AG04449 (cell line): Measurements from ENCODE around the gene P2RY6.
"Not testable (repeated sequence)": the region's sequence is repeated elsewhere in the genome, so short reads cannot be mapped to it uniquely, and the experiment has no call there.

ENCODE experiments used
- CTCF ChIA-PET: fragments of 350-600 bp; formaldehyde crosslinking; extraction: SDS; loops from one replicate; lab custom pipeline; 2021; ENCODE audit warnings: antibody characterized with exemption; lab: Yijun Ruan, JAX
- POLR2A ChIA-PET: fragments of 400-600, 350-600 bp; formaldehyde crosslinking; extraction: SDS; loops from one replicate; lab custom pipeline; 2020; ENCODE audit warnings: antibody characterized with exemption, inconsistent platforms; lab: Yijun Ruan, JAX
- DNase-seq: peaks from one replicate; pipeline ENCODE4 v3.0.0-alpha.2; 2010; ENCODE audit warnings: low read depth, low spot score
- H3K4me3 ChIP-seq: 2 replicates; pipeline ENCODE4 v1.5.1; 2011; ENCODE audit warnings: low read depth, mild to moderate bottlenecking, control low read depth, low read length
- TF ChIP-seq, protein P1 (sequence below): IDR thresholded peaks from one replicate; pipeline ENCODE4 v1.5.1; 2011; ENCODE audit warnings: mild to moderate bottlenecking, moderate library complexity, low read length, control low read depth, inconsistent platforms; ENCODE audit not compliant: insufficient read depth; ENCODE audit errors: missing control alignments

Gene P2RY6

DNA sequence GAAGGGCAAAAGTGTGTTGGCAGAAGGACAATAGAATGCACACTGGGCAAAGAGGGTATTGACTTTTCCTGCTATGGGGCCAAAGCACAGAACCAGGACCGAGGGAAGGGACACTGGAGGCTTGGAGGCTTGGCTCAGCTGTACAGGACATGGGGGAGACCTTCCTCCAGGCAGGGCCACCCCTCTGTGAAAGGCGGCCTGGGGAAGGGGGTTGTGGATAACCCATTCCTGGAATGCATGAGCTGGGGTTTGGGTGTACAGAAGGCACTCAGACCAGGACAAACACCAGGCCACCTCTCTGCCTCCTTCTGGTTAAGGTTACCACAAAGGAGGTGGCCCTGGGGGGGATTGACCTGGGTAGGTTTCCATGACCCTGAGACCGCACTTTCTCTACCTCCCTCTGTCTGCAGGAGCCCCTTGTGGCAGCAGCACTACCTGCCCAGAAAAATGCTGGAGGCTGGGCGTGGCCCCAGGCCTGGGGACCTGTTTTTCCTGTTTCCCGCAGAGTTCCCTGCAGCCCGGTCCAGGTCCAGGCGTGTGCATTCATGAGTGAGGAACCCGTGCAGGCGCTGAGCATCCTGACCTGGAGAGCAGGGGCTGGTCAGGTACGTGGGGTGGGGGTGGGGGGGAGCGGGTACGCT is 44.4 kb upstream of the P2RY6 start:
- TF ChIP-seq, protein P1, sequence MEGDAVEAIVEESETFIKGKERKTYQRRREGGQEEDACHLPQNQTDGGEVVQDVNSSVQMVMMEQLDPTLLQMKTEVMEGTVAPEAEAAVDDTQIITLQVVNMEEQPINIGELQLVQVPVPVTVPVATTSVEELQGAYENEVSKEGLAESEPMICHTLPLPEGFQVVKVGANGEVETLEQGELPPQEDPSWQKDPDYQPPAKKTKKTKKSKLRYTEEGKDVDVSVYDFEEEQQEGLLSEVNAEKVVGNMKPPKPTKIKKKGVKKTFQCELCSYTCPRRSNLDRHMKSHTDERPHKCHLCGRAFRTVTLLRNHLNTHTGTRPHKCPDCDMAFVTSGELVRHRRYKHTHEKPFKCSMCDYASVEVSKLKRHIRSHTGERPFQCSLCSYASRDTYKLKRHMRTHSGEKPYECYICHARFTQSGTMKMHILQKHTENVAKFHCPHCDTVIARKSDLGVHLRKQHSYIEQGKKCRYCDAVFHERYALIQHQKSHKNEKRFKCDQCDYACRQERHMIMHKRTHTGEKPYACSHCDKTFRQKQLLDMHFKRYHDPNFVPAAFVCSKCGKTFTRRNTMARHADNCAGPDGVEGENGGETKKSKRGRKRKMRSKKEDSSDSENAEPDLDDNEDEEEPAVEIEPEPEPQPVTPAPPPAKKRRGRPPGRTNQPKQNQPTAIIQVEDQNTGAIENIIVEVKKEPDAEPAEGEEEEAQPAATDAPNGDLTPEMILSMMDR, result no peak
- ChIA-PET POLR2A (no interaction called here), CTCF (interaction anchor here (1.0 to 10.3 kb wide), 2 partner anchors 17 to 68 kb away, joined by 3 to 82 read pairs; no protein-coding TSS in a partner anchor)
- DNase-seq, result no peak
- H3K4me3 ChIP-seq, result no peak overlapping the region

DNA sequence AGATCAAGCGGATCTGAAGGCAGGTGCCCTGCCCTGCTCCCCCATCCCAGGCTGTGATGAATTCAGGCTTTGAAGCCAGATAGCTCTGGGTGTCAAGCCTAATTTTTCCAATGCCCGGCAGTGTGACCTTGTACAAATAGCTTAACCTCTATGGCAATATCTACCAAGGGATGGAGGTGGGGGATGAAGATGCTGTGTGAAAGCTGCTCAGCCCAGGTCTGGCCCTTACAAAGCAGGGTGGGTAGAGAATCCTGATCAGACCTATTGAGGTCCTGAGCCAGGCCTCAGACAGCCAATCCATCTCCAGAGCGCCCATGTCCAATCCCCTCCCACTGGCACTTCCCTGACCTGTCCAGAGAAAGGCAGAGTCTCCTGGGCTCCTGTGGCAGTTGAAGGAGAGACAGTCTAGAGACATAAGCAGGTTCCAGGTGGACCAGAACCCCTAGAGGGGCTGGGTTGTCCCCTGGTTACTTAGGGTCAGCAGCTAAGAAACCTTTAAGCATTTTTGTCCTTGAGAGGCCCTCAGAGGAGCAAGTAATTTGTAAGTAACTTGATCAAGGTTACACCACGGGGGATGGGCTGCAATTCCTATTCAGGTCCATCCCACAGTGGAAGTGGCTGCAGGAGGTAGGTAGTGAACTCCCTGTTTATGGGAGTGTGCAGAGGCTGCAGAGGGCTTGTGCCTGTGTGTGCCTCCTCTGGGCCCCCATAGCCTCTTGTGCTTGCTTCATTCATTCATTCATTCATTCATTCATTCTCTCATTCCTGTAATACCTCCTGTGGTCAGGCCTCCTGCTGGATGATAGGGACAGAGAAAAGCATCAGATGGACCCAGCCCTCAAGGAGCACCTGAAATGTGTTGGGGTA is 43.6 kb upstream of the P2RY6 start:
- TF ChIP-seq, protein P1, result no peak
- no peak for DNase-seq
- POLR2A ChIA-PET, result no interaction called here
- CTCF ChIA-PET, result interaction anchor here (1.0 to 10.3 kb wide), 3 partner anchors 9 to 67 kb away, joined by 3 to 82 read pairs (median 4); no protein-coding TSS in a partner anchor
- H3K4me3 ChIP-seq, result no peak overlapping the region

DNA sequence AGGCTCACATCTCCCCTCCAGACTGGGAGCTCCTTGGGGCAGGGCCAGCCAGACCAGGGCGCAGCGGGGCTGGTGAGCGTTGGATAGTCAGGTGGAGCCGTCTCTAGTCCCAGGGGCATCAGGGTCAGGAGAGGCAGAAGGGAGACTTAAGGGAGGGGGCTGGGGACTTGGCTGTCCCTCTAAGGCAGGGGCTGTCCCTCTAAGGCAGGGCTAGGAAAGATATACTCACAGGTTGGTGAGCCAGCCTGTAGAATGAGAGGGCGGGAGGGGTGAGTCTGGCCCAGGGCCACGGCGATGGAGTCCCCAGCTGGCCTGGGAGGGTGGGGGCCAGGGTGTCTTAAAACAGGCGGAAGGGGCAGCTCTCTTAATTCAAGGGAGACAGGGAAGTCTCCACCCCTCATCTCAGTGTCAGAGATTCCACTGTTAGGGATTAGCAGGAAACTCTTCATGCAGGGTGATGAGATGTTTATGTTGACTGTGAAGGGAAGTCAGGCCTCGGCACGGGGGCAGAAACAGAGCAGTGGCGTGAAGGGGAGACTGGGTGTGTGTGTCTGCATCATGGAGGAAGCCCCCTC is 42.7 kb upstream of the P2RY6 start:
- DNase-seq, result no peak
- ChIA-PET POLR2A (no interaction called here), CTCF (interaction anchor here (1.1 to 10.3 kb wide), 2 partner anchors 8 to 15 kb away, joined by 4 to 82 read pairs; no protein-coding TSS in a partner anchor)
- H3K4me3 ChIP-seq, result no peak overlapping the region
- TF ChIP-seq, protein P1, result no peak

DNA sequence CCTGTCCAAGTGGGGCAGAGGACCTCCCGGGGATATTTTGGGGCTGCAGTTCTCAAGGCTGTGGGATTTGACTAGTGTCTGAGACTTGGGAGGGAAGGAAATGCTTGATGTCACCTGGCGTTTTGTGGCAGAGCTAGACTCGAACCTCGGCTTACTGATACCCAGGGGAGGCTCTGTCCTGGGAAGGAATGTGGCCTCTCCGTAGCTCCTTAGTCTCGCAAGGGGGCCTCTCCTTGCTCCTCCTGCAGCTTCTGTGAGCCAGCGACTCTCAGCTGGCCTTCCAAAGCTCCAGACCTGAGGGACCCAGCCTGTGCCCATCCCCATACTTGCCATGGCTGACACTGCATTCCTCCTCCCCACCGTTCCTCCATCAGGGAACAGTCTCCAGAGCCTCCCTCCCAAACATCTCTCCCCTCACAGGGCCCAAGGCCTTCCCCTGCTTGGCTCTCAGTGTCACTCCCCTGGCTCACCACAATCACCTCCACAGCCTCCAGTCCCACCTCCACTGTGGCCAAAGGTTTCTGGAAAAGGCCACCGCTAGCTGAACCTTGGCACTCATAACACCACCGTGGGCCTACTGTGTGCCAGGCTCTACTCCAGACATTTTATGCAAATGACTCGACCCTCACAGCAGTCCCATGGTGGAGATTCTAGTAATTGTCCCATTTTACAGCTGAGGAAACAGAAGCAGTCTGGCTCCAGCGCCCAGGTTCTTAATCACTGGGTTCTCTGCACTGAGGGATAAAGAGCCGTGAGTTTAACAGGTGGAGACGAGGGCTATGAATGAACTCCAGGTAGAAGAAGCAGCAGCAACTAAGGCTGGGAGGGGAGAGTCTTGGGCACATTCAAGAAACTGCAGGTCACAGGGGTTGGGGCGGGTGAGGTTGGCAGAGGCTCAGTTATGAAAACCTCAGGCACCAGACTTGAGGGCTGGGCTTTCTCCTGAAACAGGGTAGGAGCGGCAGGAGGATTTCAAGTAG is 42.0 kb upstream of the P2RY6 start:
- TF ChIP-seq, protein P1, result no peak
- ChIA-PET POLR2A (no interaction called here), CTCF (interaction anchor here (1.1 to 10.3 kb wide), 2 partner anchors 10 to 14 kb away, joined by 3 to 82 read pairs; no protein-coding TSS in a partner anchor)
- H3K4me3 ChIP-seq, result no peak overlapping the region
- no peak for DNase-seq

DNA sequence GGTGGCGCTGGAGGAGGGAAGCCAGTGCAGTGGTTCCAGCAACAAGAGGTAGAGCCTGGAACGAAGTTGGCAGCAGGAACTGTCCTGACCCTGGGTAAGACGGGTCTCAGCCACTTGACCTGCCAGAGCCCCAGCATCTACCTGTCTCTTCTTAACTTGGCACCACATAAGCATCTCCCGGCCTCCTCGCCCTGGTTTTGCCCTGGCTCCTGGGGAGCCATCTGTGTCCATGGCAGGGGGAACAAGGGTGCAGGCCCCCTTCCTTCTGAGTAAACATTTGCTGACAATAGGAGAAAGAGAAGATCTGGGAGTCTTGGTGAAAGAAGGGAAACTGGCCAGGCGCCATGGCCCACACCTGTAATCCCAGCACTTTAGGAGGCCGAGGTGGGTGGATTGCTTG is 41.2 kb upstream of the P2RY6 start:
- H3K4me3 ChIP-seq, result no peak overlapping the region
- TF ChIP-seq, protein P1, result no peak
- CTCF ChIA-PET, result interaction anchor here (1.1 to 10.3 kb wide), 2 partner anchors 9 to 14 kb away, joined by 3 to 82 read pairs; no protein-coding TSS in a partner anchor
- DNase-seq, result no peak
- POLR2A ChIA-PET, result no interaction called here

DNA sequence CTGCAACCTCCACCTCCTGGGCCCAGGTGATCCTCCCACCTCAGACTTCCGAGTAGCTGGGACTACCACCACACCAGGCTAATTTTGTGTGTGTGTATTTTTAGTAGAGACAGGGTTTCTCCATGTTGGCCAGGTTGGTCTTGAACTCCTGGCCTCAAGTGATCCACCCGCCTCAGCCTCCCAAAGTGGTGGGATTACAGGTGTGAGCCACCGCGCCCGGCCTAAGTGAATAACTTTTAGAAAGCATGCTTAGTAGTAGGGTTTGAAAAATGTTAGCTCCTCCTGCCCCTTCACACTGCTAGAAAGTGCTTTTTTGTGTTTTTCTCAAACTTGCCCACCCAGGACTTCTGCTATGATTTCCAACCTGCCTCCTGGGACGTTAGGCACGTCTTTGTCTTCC is 39.7 kb upstream of the P2RY6 start:
- H3K4me3 ChIP-seq, DNase-seq, POLR2A ChIA-PET: not testable (repeated sequence)
- CTCF ChIA-PET, result interaction anchor here (1.1 to 10.3 kb wide), 6 partner anchors 12 to 54 kb away, joined by 3 to 82 read pairs (median 4); no protein-coding TSS in a partner anchor
